ENCODE measurements around the gene ITPR2.

Gene ITPR2

GRCh38 chr12:26854031-26854390, 21.0 kb upstream of the ITPR2 start:
- Mint-ChIP-seq H3K9me3 (no peaks in the 10 kb centered on the region), H3K4me1 (no peaks in the 10 kb centered on the region), H3K27ac (no peak overlapping the region), H3K4me3 (no peak overlapping the region), H3K36me3 (ENCODE audit: low read depth) (no peaks in the 10 kb centered on the region), H3K27me3 (ENCODE audit: low read depth) (no peaks in the 10 kb centered on the region)
- peak in 1 of 3 experiments; percentile 22 for TF ChIP-seq CTCF (IDR thresholded peaks at IDR 0.05; ENCODE audit: unreplicated experiment in 3 of 3)

- Mint-ChIP-seq H3K4me3 (no peak overlapping the region), H3K36me3 (ENCODE audit: low read depth) (no peaks in the 10 kb centered on the region), H3K27me3 (ENCODE audit: low read depth) (no peaks in the 10 kb centered on the region), H3K27ac (no peak overlapping the region), H3K4me1 (no peaks in the 10 kb centered on the region), H3K9me3 (no peaks in the 10 kb centered on the region)
- peak; percentile 83 to 86 (median 84) for TF ChIP-seq CTCF (IDR thresholded peaks at IDR 0.05; ENCODE audit: unreplicated experiment in 3 of 3)
Measured at GRCh38 chr12:26853303-26854030, 20.5 kb upstream of the ITPR2 start.

GRCh38 chr12:26851031-26851809, 18.2 kb upstream of the ITPR2 start:
- no peaks in the 10 kb centered on the region for H3K36me3 Mint-ChIP-seq (ENCODE audit: low read depth)
- no peaks in the 10 kb centered on the region for H3K9me3 Mint-ChIP-seq

GRCh38 chr12:26848156-26848825, 15.3 kb upstream of the ITPR2 start:
- Mint-ChIP-seq H3K36me3 (ENCODE audit: low read depth) (no peaks in the 10 kb centered on the region), H3K9me3 (no peaks in the 10 kb centered on the region), H3K27me3 (ENCODE audit: low read depth) (no peaks in the 10 kb centered on the region), H3K4me1 (peaks cover 8% of the 10 kb centered on the region), H3K4me3 (no peak overlapping the region), H3K27ac (no peak overlapping the region)
- TF ChIP-seq CTCF (IDR thresholded peaks at IDR 0.05; ENCODE audit: unreplicated experiment in 3 of 3): no peak

More at GRCh38 chr12:26851031-26851809, 18.2 kb upstream of the ITPR2 start:
- H3K27ac Mint-ChIP-seq: no peak overlapping the region
- TF ChIP-seq CTCF (IDR thresholded peaks at IDR 0.05; ENCODE audit: unreplicated experiment in 3 of 3): no peak
- H3K4me1 Mint-ChIP-seq: peaks cover 1% of the 10 kb centered on the region
- no peak overlapping the region for H3K4me3 Mint-ChIP-seq
- H3K27me3 Mint-ChIP-seq (ENCODE audit: low read depth): no peaks in the 10 kb centered on the region

GRCh38 chr12:26847431-26847830, 14.4 kb upstream of the ITPR2 start:
- H3K4me3 Mint-ChIP-seq: peak overlapping the region in 1 of 3 experiments; percentile 48
- H3K27me3 Mint-ChIP-seq (ENCODE audit: low read depth): no peaks in the 10 kb centered on the region
- H3K9me3 Mint-ChIP-seq: no peaks in the 10 kb centered on the region
- no peak for TF ChIP-seq CTCF (IDR thresholded peaks at IDR 0.05; ENCODE audit: unreplicated experiment in 3 of 3)
- no peaks in the 10 kb centered on the region for H3K36me3 Mint-ChIP-seq (ENCODE audit: low read depth)
- no peak overlapping the region for H3K27ac Mint-ChIP-seq
- peaks cover 8% of the 10 kb centered on the region for H3K4me1 Mint-ChIP-seq

Measured in nephron (organoid).